H1 (cell line): ENCODE results near the gene SLC9A4. TPM values are rescaled to one million over a fixed set of nuclear protein-coding genes. Genes with fewer than 3 reads are reported as not detected.
"Not testable (repeated sequence)": the region's sequence is repeated elsewhere in the genome, so short reads cannot be mapped to it uniquely, and the experiment has no call there.

Source experiments
- CTCF ChIA-PET: fragments of 300-600 bp; sonication (Branson Sonifier 250); formaldehyde crosslinking; loops from one replicate; lab custom pipeline; 2021; ENCODE audit not compliant: partially characterized antibody; lab: Charles Lee
- POLR2A ChIA-PET: fragments of 300-600 bp; sonication (Branson Sonifier 250); formaldehyde crosslinking; loops from one replicate; lab custom pipeline; 2021; ENCODE audit warnings: inconsistent platforms; ENCODE audit not compliant: partially characterized antibody; lab: Charles Lee
- DNase-seq, 2 experiments: peaks; one replicate each; pipeline versions ENCODE4 v3.0.0 to v3.0.0-alpha.2; 2010 to 2022; ENCODE audit warnings: low spot score in 2 of 2, low read depth in 1 of 2, mixed read lengths in 1 of 2
- FAIRE-seq: peaks from 2 replicates; lab custom pipeline; 2011; peaks lifted over from hg19 to GRCh38; lab: Jason Lieb, UNC
- H2AFZ ChIP-seq: 2 replicates; pipeline ENCODE4 v1.8.1; 2012; ENCODE audit warnings: low read length, inconsistent platforms
- H2AK5ac ChIP-seq: 2 replicates; pipeline ENCODE4 v1.6.1; 2013; ENCODE audit warnings: low read depth, low read length
- H2BK120ac ChIP-seq: replicated peaks from 2 replicates; pipeline ENCODE3; 2013; ENCODE audit warnings: low read depth, low read length, inconsistent platforms
- H2BK12ac ChIP-seq: 2 replicates; pipeline ENCODE4 v1.6.1; 2013; ENCODE audit warnings: low read depth, low read length
- H2BK15ac ChIP-seq: 2 replicates; pipeline ENCODE4 v1.6.1; 2013; ENCODE audit warnings: low read length
- H2BK20ac ChIP-seq: 2 replicates; pipeline ENCODE4 v1.6.1; 2013; ENCODE audit warnings: low read length
- H2BK5ac ChIP-seq: 2 replicates; pipeline ENCODE4 v1.6.1; 2013; ENCODE audit warnings: low read depth, low read length
- H3K14ac ChIP-seq: 2 replicates; pipeline ENCODE4 v1.6.1; 2013; ENCODE audit warnings: inconsistent platforms; ENCODE audit not compliant: insufficient read length
- H3K18ac ChIP-seq: 2 replicates; pipeline ENCODE4 v1.6.1; 2013; ENCODE audit warnings: low read length; ENCODE audit errors: extremely low read depth
- H3K23ac ChIP-seq: 2 replicates; pipeline ENCODE4 v1.6.1; 2013; ENCODE audit warnings: inconsistent platforms; ENCODE audit not compliant: insufficient read length
- H3K23me2 ChIP-seq: 2 replicates; pipeline ENCODE4 v1.6.1; 2013; ENCODE audit warnings: low read depth, low read length
- H3K27ac ChIP-seq: 2 replicates; pipeline ENCODE4 v1.6.1; 2011; ENCODE audit warnings: low read depth, low read length, inconsistent platforms
- H3K27me3 ChIP-seq, 4 experiments: replicated peaks in 1 of 4; 1 replicate in 1 of 4; 2 replicates in 3 of 4; pipeline versions ENCODE4 v1.6.1 to v1.8.1; 2011 to 2013; ENCODE audit warnings: low read length in 3 of 4, mild to moderate bottlenecking in 3 of 4, inconsistent platforms in 2 of 4, mixed read lengths in 2 of 4, moderate library complexity in 1 of 4; ENCODE audit not compliant: control insufficient read depth in 3 of 4, insufficient read depth in 3 of 4; ENCODE audit errors: extremely low read depth in 1 of 4
- H3K36me3 ChIP-seq, 4 experiments: 2 replicates each; pipeline versions ENCODE4 v1.6.1 to v1.8.1; 2011 to 2013; ENCODE audit warnings: mild to moderate bottlenecking in 4 of 4, low read length in 3 of 4, moderate library complexity in 2 of 4, control low read depth in 1 of 4, inconsistent platforms in 1 of 4; ENCODE audit not compliant: insufficient read depth in 4 of 4, control insufficient read depth in 2 of 4
- H3K4ac ChIP-seq: replicated peaks from 2 replicates; pipeline ENCODE3; 2013; ENCODE audit warnings: low read length, low read depth, mixed read lengths, inconsistent platforms; ENCODE audit not compliant: insufficient read length
- H3K4me1 ChIP-seq, 4 experiments: replicated peaks in 1 of 4; 1 replicate in 1 of 4; 2 replicates in 3 of 4; pipeline versions ENCODE4 v1.6.1 to v1.8.1; 2011 to 2013; ENCODE audit warnings: low read length in 3 of 4, inconsistent platforms in 2 of 4, mixed read lengths in 1 of 4; ENCODE audit not compliant: insufficient read depth in 4 of 4, control insufficient read depth in 3 of 4
- H3K4me2 ChIP-seq, 2 experiments: 2 replicates each; pipeline versions ENCODE4 v1.6.1 to v1.8.1; 2011 to 2013; ENCODE audit warnings: low read depth in 2 of 2, low read length in 2 of 2, control low read depth in 1 of 2, inconsistent platforms in 1 of 2, mild to moderate bottlenecking in 1 of 2; ENCODE audit not compliant: insufficient read depth in 1 of 2
- H3K4me3 ChIP-seq, 4 experiments: fragments of 200-600, 300-600 bp in 1 of 4; sonication (generic), shearing (Covaris generic), sonication (Bioruptor Twin) in 1 of 4; 2 replicates each; pipeline versions ENCODE4 v1.5.1 to v1.8.1; 2011 to 2016; ENCODE audit warnings: low read length in 4 of 4, low read depth in 3 of 4, control low read depth in 2 of 4, inconsistent platforms in 2 of 4, mild to moderate bottlenecking in 2 of 4, mixed read lengths in 1 of 4, moderate library complexity in 1 of 4; ENCODE audit not compliant: insufficient read depth in 2 of 4; ENCODE audit errors: extremely low read depth in 1 of 4
- H3K56ac ChIP-seq: replicated peaks from 2 replicates; pipeline ENCODE3; 2013; ENCODE audit warnings: low read depth, mild to moderate bottlenecking, mixed read lengths, low read length, inconsistent platforms; ENCODE audit not compliant: insufficient read length
- H3K79me1 ChIP-seq: 2 replicates; pipeline ENCODE4 v1.6.1; 2013; ENCODE audit warnings: low read depth, low read length, control low read depth
- H3K79me2 ChIP-seq, 2 experiments: 2 replicates each; pipeline versions ENCODE4 v1.6.1 to v1.8.1; 2012 to 2013; ENCODE audit warnings: low read length in 2 of 2, mild to moderate bottlenecking in 2 of 2, inconsistent platforms in 1 of 2; ENCODE audit not compliant: insufficient read depth in 2 of 2, control insufficient read depth in 1 of 2
- H3K9ac ChIP-seq, 4 experiments: replicated peaks in 1 of 4; 1 replicate in 1 of 4; 2 replicates in 3 of 4; pipeline versions ENCODE4 v1.6.1 to v1.8.1; 2011 to 2013; ENCODE audit warnings: low read depth in 3 of 4, low read length in 3 of 4, control low read depth in 2 of 4, mild to moderate bottlenecking in 2 of 4, moderate library complexity in 2 of 4, inconsistent platforms in 1 of 4; ENCODE audit errors: extremely low read depth in 1 of 4
- H3K9me3 ChIP-seq, 2 experiments: 2 replicates each; pipeline versions ENCODE4 v1.6.1 to v1.8.1; 2012 to 2013; ENCODE audit warnings: mild to moderate bottlenecking in 2 of 2, moderate library complexity in 2 of 2, control low read depth in 1 of 2, inconsistent platforms in 1 of 2, low read depth in 1 of 2, low read length in 1 of 2, mixed read lengths in 1 of 2; ENCODE audit not compliant: insufficient read depth in 2 of 2
- H4K20me1 ChIP-seq, 2 experiments: replicated peaks in 1 of 2; 2 replicates each; pipeline versions ENCODE3 to v1.8.1; 2011 to 2013; ENCODE audit warnings: inconsistent platforms in 2 of 2, low read length in 2 of 2, mild to moderate bottlenecking in 1 of 2; ENCODE audit not compliant: insufficient read depth in 2 of 2, control insufficient read depth in 1 of 2
- H4K5ac ChIP-seq: 2 replicates; pipeline ENCODE4 v1.6.1; 2013; ENCODE audit warnings: low read length, low read depth, mixed read lengths, inconsistent platforms; ENCODE audit not compliant: insufficient read length
- H4K8ac ChIP-seq: 2 replicates; pipeline ENCODE4 v1.8.0; 2013; ENCODE audit warnings: mild to moderate bottlenecking, moderate library complexity, low read length, inconsistent platforms; ENCODE audit not compliant: insufficient read depth; ENCODE audit errors: extremely low read depth
- H4K91ac ChIP-seq: replicated peaks from 2 replicates; pipeline ENCODE3; 2013; ENCODE audit warnings: low read length, mixed read lengths, inconsistent platforms; ENCODE audit not compliant: insufficient read length
- WGBS, 2 experiments: shearing (Covaris generic) in 1 of 2; methylation state at CpG; one replicate each; pipeline versions ENCODE4 v1.1.6 to v1.1.7; 2013 to 2015; ENCODE audit warnings: low lambda C conversion rate in 2 of 2, mixed read lengths in 2 of 2, inconsistent platforms in 1 of 2, low coverage in 1 of 2, missing lambda C conversion rate in 1 of 2; ENCODE audit not compliant: insufficient replicate concordance in 2 of 2, insufficient coverage in 1 of 2, insufficient read length in 1 of 2; ENCODE audit errors: extremely low coverage in 1 of 2, missing lambda C conversion rate in 1 of 2; 5-methylcytosine and 5-hydroxymethylcytosine counted together
- polyA plus RNA-seq, 7 experiments: library from polyadenylated mRNA; depleted of rRNA in 3 of 7; stranded (reverse) in 5 of 7; unstranded in 2 of 7; fragments of >200 nt in 5 of 7; fragments of 200-250 nt in 2 of 7; gene quantifications; 1 replicate in 5 of 7; 2 replicates in 1 of 7; 4 replicates in 1 of 7; pipeline versions ENCODE4 v1.2.1 to v1.2.3, GENCODE V29; 2011 to 2013; ENCODE audit warnings: missing spikeins in 2 of 7, mixed read lengths in 2 of 7
- total RNA-seq: library from RNA; stranded (reverse); fragmentation: NEBNext Ultra II Directional; extraction: Animal tissue kit (Norgen Biotek cat#: 25700); gene quantifications from 2 replicates; pipeline ENCODE4 v1.2.1, GENCODE V29; 2021

SLC9A4 gene
- total and polyA plus RNA-seq, 2 of the 8 experiments (the other 6 are each of a cell fraction or from before 2014, with no cell fraction given) = not detected

DNA sequence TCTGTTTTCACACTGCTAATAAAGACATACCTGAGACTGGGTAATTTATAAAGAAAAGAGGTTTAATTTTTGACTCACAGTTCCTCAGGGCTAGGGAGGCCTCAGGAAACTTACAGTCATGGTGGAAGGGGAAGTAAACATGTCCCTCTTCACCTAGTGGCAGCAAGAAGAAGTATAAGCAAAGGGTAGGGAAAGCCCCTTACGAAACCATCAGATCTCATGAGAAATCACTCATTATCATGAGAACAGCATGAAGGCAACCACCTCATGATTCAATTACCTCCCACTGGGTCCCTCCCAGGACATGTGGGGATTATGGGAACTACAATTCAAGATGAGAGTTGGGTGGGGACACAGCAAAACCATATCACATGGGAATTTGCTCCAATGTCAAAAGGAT is 89.5 kb downstream of the SLC9A4 start:
- H3K4me3 ChIP-seq, H2AFZ ChIP-seq, H3K27me3 ChIP-seq, H2BK120ac ChIP-seq, H3K18ac ChIP-seq, H3K4me2 ChIP-seq, H2BK5ac ChIP-seq, H3K23ac ChIP-seq, H2AK5ac ChIP-seq, H3K79me2 ChIP-seq, H3K27ac ChIP-seq, H3K9me3 ChIP-seq, POLR2A ChIA-PET, H3K56ac ChIP-seq, H3K9ac ChIP-seq, H3K23me2 ChIP-seq, H2BK12ac ChIP-seq, H4K20me1 ChIP-seq, H3K4ac ChIP-seq, H3K79me1 ChIP-seq, H3K14ac ChIP-seq, H3K4me1 ChIP-seq, FAIRE-seq, H2BK20ac ChIP-seq, DNase-seq, H3K36me3 ChIP-seq, H4K91ac ChIP-seq, H4K8ac ChIP-seq, H4K5ac ChIP-seq, H2BK15ac ChIP-seq: not testable (repeated sequence)
- WGBS, 2 experiments = 91% methylated on average over 1 of the region's 1 CpG; no CpG with 5 or more reads in 1 of the 2 experiments
- CTCF ChIA-PET = interaction anchor here (1.7 kb wide), 1 partner anchor 70 kb away, joined by 4 read pairs; no protein-coding TSS in a partner anchor
